HG03558 (cell line): ENCODE measurements around the gene PITX2.

Source experiments
- ATAC-seq: cut with Tn5 transposase; IDR thresholded peaks from one replicate; pipeline ENCODE4 v1.9.1; 2021; ENCODE audit warnings: moderate number of reproducible peaks; ENCODE audit not compliant: unreplicated experiment; ENCODE audit errors: extremely low read depth

The PITX2 gene

GRCh38 chr4:110624904-110625494 lies 2.1 kb upstream of the PITX2 start:
- ATAC-seq = no peak

- ATAC-seq = no peak
Observed at GRCh38 chr4:110624398-110624780, 1.5 kb upstream of the PITX2 start.

DNA sequence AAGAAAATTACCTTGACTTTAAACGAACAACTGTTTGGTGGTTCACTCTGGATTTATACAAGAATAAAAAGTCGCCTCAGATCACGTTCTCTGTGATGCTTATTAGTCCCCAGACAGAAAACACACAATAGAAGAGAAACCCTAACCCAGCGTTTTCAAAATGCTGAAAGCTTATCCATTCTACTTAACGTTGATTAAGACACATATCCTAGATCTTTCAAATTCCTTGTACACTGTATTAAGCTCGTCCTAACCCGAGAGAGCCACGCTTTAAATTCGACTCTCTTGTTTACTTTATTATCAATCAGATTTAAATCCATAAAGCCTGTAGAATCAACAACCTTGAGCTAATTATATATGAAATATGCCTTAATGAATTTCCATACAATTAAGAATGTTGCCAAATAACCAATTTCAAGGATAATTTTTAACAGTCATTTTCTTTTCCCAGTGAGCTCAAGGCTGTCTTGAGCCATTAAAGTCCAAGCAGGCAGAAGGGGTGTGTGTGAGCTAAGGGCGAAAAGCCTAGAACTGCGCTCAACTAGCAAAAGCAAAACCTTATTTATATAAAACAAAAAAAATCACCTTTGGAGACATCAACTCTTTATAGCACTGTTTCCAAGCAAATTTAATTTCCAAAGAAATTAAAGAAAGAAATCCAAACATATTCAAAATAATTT lies 981 bp upstream of the PITX2 start:
- ATAC-seq = no peak

DNA sequence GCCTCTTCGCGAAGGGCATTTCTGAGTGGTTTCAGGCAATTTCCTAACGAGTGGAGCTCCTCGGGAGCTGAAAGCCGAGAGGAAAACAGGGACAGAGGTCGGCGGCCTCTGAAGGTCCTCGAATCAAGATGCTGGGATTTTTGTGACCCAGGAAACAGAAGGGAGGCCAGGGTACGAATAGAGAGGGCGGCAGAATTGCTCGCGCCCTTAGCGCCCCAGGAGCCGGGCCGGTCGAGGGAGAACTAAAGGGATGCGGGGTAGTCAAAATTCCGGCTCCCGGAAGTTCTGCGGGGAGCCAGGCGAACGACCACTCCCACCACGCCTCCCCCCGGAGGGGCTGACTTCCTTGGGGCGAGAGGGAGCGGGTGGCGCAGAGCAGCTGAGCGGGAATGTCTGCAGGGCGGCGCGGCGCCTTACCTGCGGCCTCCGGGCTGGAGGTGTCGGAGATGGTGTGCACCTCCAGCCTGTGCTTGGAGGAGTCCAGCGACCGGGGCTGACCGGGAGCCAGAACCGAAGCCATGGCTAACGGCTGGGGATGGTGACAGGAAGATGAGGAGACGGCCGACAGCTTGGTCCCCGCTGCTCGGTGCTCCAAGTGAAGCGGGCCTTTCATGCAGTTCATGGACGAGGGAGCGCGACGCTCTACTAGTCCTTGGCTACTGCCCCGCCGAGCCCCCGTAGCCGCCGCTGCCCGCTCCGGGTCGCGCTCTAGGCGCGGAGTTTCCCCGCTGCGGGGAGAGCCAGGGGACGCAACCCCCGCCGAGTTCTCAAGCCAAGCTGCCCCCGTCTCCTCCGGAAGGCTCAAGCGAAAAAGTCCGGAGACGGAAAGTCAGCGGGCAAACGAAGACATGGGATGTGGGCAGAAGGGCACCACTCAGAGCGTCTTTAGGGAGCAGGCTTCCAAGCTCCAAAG lies 782 bp downstream of the PITX2 start:
- ATAC-seq = no peak

GRCh38 chr4:110621328-110621812 lies 1.5 kb downstream of the PITX2 start:
- ATAC-seq = no peak

- ATAC-seq = no peak
Observed at GRCh38 chr4:110620691-110621327, 2.1 kb downstream of the PITX2 start.

DNA sequence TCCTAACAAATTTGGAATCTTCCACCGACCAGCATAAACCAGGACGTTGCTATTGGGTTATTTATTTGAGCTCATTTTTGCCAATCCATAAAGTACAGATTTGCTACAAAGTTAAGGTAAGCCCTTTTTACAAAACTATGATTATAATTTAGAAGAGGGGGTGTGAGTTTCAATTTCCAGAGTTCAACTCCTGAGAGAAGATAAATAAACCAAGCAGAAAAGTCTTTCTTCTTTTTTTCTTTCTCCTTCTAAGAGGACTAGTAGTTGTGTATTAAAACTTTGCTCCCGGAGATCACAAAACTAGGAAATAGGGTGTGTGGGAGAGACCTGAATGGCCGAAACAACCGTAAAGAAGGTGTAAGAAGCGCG lies 2.6 kb downstream of the PITX2 start:
- ATAC-seq = no peak

DNA sequence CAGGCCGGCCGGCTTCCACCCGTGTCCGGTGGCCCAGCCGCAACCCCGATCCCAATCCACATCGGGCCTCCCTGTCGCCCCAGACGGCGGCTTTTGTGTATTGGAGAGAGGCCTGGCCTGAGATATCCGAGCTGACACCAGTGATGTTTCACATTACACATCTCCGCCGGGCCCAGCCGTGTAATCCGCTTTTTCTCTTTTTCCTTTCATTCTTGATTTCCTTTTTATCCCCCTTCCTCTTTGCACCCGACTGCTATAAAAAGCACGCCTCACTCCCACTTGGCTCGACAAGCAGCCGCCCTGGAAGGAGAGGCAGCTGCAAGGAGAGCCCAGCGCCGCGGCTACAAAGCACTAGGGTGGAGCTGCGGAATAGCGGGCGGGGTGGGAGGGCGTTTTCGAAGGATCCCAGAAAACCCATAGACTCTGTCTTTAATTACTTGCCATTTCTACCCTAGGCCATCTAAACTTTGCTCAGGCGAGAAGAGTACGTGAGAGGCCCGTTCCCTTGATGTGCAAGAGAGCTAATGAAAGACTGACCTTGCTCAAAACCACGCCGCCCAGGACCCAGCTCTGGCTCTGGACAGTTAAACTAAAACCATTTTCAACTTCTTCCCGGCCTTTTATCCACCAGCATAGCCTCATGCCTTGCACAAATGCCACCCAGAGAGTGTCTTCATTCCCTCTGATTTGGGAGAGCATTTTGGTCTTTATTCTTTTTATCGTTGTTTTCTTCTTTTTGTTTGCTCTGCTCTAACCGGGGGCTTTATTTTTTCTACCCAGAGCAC lies 3.2 kb downstream of the PITX2 start:
- no peak for ATAC-seq

- no peak for ATAC-seq
Observed at GRCh38 chr4:110618581-110619462, 4.1 kb downstream of the PITX2 start.

- ATAC-seq = no peak
Observed at GRCh38 chr4:110617646-110618580, 5.0 kb downstream of the PITX2 start.

GRCh38 chr4:110617075-110617640 lies 5.7 kb downstream of the PITX2 start:
- ATAC-seq = no peak

- ATAC-seq = no peak
Observed at GRCh38 chr4:110616238-110617074, 6.4 kb downstream of the PITX2 start.

DNA sequence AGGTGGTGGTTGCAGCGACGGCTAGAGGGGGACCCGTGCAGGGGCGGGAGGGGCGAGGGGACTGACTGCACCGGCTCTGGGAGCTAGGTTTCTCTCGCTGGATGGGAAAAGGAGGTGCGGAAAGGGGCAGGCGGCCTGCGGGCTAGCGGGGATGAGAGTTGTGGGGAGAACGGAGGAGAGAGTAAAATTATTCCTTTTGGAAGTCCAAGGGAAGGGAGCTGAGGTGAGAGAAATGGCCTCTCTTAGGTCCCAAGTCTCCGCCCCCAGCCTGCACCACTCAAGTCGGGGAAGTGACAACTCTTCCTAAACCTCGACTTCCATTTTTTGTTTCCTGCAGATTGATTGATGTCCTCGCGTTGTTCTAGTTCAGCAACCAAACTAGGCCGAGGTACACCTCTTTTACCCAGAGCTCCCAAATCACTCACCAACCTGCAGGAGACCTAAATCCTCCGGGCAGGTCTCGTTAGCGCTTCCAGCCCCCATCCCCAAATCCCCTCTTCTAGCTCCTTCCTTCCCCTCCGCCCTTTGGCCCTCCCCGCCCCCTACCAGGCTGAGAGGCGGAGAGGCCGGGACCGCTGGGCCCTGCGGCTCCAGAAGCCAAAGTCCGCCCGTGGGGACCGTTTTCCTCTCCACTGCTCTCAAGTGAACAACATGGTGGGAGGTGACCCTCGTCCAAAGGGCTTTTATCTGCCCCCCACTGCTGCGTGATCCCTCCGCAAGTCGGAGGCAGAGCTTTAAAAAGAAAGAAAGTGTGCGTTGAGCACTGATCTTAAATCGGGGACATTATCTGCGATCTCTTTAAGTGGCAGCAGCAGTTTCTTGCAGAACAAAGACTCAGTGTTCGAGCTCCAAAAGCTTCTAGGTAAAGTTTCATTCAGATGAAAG lies 7.3 kb downstream of the PITX2 start:
- no peak for ATAC-seq

DNA sequence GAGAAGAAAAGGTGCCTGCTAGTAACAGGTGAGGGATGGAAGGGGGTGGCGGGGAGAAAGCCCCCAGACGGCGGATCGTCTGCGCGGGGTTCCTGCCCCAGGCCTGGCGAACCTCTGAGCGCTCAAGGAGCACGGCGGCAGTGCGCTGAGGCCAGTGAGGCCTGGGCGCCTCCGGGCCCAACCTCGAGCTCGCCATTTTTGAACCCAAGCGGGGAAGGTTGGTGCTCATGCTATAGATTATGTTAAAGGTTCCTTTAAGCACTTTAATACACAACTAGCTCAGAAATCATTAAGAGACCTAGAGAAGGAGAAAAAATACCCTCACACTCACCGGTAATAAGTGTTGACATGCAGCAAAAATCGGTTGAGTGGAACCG lies 7.9 kb downstream of the PITX2 start:
- no peak for ATAC-seq

DNA sequence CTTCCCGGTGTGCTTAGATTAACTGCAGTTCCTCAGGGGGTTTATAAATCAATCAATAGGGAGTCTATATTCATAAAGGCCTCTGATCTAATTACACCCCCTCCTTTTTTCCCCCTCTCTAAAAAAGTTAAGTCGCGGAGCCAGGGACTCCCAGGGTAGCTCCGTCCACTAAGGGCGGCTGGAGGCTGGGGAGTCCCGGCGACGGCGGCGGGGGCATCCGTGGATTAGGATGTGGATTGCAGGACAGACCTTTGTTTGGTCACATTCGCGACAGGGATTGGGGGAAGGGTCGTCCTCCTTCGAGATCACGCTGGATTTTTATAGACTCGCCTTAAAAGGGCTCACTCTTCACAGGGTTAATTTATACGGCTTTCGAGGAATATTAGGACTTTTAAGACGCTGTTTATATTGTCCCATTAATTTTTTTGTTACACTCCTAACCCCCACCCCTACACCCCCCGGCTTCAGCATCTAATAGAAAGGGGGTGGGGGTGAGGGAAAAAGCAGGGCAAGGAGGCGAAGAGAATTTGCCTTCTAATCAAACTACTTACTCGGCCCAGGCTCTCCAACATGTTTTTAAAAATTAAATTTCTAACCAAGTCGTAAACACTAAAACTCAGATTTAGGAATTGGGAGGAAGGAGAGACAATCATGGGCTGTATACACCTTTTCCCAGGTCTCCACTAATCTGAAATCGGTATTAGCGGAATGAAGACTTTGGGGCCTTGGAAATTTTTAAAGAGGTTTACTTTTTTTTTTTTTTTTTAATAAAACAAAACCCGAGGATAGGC lies 8.5 kb downstream of the PITX2 start:
- no peak for ATAC-seq
